Neuronal stem cell (in vitro differentiated cells): ENCODE results near the gene ERV3-1.
"Not testable (repeated sequence)": the region's sequence is repeated elsewhere in the genome, so short reads cannot be mapped to it uniquely, and the experiment has no call there.

Experiments
- DNase-seq: peaks from one replicate; pipeline ENCODE4 v3.0.0-alpha.2; 2013; ENCODE audit warnings: low spot score
- H2AFZ ChIP-seq: one replicate; pipeline ENCODE4 v1.6.1; 2013; ENCODE audit warnings: mild to moderate bottlenecking, low read length, inconsistent platforms
- H2AK5ac ChIP-seq: 2 replicates; pipeline ENCODE4 v1.6.1; 2013; ENCODE audit warnings: low read depth, mild to moderate bottlenecking, inconsistent platforms, low read length, moderate library complexity, mixed read lengths
- H2BK120ac ChIP-seq: 2 replicates; pipeline ENCODE4 v1.6.1; 2013; ENCODE audit warnings: low read depth, mild to moderate bottlenecking, inconsistent platforms, low read length, moderate library complexity, mixed read lengths
- H2BK12ac ChIP-seq: one replicate; pipeline ENCODE4 v1.6.1; 2013; ENCODE audit warnings: low read length, inconsistent platforms
- H2BK15ac ChIP-seq: 2 replicates; pipeline ENCODE4 v1.6.1; 2013; ENCODE audit warnings: mild to moderate bottlenecking, low read length, inconsistent platforms, mixed read lengths
- H2BK5ac ChIP-seq: one replicate; pipeline ENCODE4 v1.6.1; 2013; ENCODE audit warnings: inconsistent platforms, mild to moderate bottlenecking, low read length, moderate library complexity
- H3K14ac ChIP-seq: one replicate; pipeline ENCODE4 v1.6.1; 2013; ENCODE audit warnings: low read length, inconsistent platforms
- H3K18ac ChIP-seq: 2 replicates; pipeline ENCODE4 v1.6.1; 2013; ENCODE audit warnings: low read length, inconsistent platforms
- H3K23ac ChIP-seq: 2 replicates; pipeline ENCODE4 v1.6.1; 2013; ENCODE audit warnings: low read depth, mild to moderate bottlenecking, mixed read lengths, low read length, inconsistent platforms; ENCODE audit not compliant: poor library complexity
- H3K27ac ChIP-seq: replicated peaks from 3 replicates; pipeline ENCODE4 v1.5.1; 2013; ENCODE audit warnings: low read length, inconsistent platforms
- H3K27me3 ChIP-seq, 3 experiments: 2 replicates each; pipeline ENCODE4 v1.6.1; 2013; ENCODE audit warnings: low read length in 3 of 3, mild to moderate bottlenecking in 2 of 3, inconsistent platforms in 1 of 3, low read depth in 1 of 3, mixed read lengths in 1 of 3, moderate library complexity in 1 of 3; ENCODE audit not compliant: control insufficient read depth in 3 of 3, insufficient read depth in 3 of 3
- H3K36me3 ChIP-seq, 2 donors: replicated peaks in 1 of 2; 2 replicates each; pipeline ENCODE4 v1.6.1; 2013; ENCODE audit warnings: low read length in 2 of 2; ENCODE audit not compliant: control insufficient read depth in 2 of 2, insufficient read depth in 2 of 2
- H3K4ac ChIP-seq: 2 replicates; pipeline ENCODE4 v1.6.1; 2013; ENCODE audit warnings: inconsistent platforms, mild to moderate bottlenecking, low read length, moderate library complexity
- H3K4me1 ChIP-seq, 2 donors: 1 replicate in 1 of 2; 2 replicates in 1 of 2; pipeline ENCODE4 v1.6.1; 2013; ENCODE audit warnings: low read length in 2 of 2, low read depth in 1 of 2; ENCODE audit not compliant: control insufficient read depth in 2 of 2, insufficient read depth in 1 of 2
- H3K4me2 ChIP-seq: one replicate; pipeline ENCODE4 v1.6.1; 2013; ENCODE audit warnings: mild to moderate bottlenecking, low read length, inconsistent platforms; ENCODE audit not compliant: insufficient read depth, poor library complexity, severe bottlenecking
- H3K4me3 ChIP-seq, 2 donors: 2 replicates each; pipeline ENCODE4 v1.5.1; 2013; ENCODE audit warnings: low read length in 2 of 2, mild to moderate bottlenecking in 2 of 2, inconsistent platforms in 1 of 2, moderate library complexity in 1 of 2
- H3K79me1 ChIP-seq: one replicate; pipeline ENCODE4 v1.6.1; 2013; ENCODE audit warnings: low read depth, mild to moderate bottlenecking, inconsistent platforms, low read length, moderate library complexity
- H3K9ac ChIP-seq: one replicate; pipeline ENCODE4 v1.6.1; 2013; ENCODE audit warnings: mild to moderate bottlenecking, low read depth, low read length, inconsistent platforms; ENCODE audit not compliant: poor library complexity
- H3K9me3 ChIP-seq, 2 donors: replicated peaks in 1 of 2; 2 replicates each; pipeline versions ENCODE3 to v1.6.1; 2013; ENCODE audit warnings: low read length in 2 of 2, mild to moderate bottlenecking in 2 of 2, inconsistent platforms in 1 of 2, low read depth in 1 of 2, mixed read lengths in 1 of 2, moderate library complexity in 1 of 2; ENCODE audit not compliant: control insufficient read depth in 2 of 2, insufficient read depth in 1 of 2
- H4K8ac ChIP-seq: one replicate; pipeline ENCODE4 v1.6.1; 2013; ENCODE audit warnings: low read depth, mild to moderate bottlenecking, inconsistent platforms, low read length, moderate library complexity
- H4K91ac ChIP-seq: one replicate; pipeline ENCODE4 v1.6.1; 2013; ENCODE audit warnings: low read length, low read depth, mild to moderate bottlenecking, inconsistent platforms; ENCODE audit not compliant: poor library complexity
- WGBS, 2 donors: extraction: QIAGEN DNeasy Blood & Tissue Kit; methylation state at CpG; one replicate each; pipeline ENCODE4 v1.1.7; 2013; ENCODE audit warnings: missing lambda C conversion rate in 2 of 2, mixed read lengths in 1 of 2; ENCODE audit not compliant: insufficient read length in 2 of 2, insufficient replicate concordance in 1 of 2; ENCODE audit errors: extremely low coverage in 2 of 2; 5-methylcytosine and 5-hydroxymethylcytosine counted together

Gene ERV3-1

DNA sequence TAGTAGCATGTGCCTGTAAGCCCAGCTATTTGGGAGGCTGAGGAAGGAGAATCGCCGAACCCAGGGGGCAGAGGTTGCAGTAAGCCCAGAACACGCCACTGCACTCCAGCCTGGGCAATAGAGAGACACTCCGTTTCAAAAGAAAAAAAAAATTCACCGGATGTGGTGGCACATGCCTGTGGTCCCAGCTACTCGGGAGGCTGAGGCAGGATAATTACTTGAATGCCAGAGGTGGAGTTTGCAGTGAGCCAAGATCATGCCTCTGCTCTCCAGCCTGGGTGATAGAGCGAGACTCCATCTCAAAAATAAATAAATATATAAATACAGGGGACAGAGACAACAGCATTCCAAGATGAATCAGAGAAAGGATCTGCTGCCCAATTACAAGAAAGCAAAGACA, 3.4 kb upstream of the ERV3-1 start:
- not testable (repeated sequence) for H3K9me3 ChIP-seq, H2BK12ac ChIP-seq, H2AK5ac ChIP-seq, H3K18ac ChIP-seq, H3K4ac ChIP-seq, H3K4me2 ChIP-seq, H2BK15ac ChIP-seq, H3K9ac ChIP-seq, H3K27me3 ChIP-seq, H2BK5ac ChIP-seq, H4K91ac ChIP-seq, H3K27ac ChIP-seq, H3K14ac ChIP-seq, H3K4me1 ChIP-seq, H3K36me3 ChIP-seq, H3K79me1 ChIP-seq, DNase-seq, H2BK120ac ChIP-seq, H3K23ac ChIP-seq, H2AFZ ChIP-seq, H4K8ac ChIP-seq, H3K4me3 ChIP-seq
- no CpG with 5 or more reads among the region's 7 CpGs for WGBS, 2 donors

DNA sequence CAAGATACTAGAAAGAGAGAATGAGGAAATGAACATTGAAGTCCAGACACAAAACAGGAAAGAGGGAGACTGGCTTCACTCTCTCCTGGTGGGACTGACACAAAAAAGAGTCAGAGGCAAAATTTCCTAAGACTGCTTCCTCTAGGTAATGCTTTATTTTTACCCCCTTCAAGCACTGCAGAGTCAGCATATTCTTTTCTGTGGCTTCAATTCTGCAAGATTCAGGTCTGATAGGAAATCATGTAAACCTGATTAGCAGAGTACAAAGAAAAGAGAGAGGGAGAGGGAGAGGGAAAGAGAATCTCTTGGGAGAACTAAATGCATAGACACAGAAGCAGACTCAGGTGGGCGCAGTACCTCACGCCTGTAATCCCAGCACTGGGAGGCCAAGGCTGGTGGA, 2.9 kb upstream of the ERV3-1 start:
- H2AFZ ChIP-seq, H3K79me1 ChIP-seq, H4K8ac ChIP-seq, H3K4me1 ChIP-seq, H3K4me3 ChIP-seq, H3K9ac ChIP-seq, H3K36me3 ChIP-seq, H4K91ac ChIP-seq, H3K23ac ChIP-seq, H3K14ac ChIP-seq, H3K4me2 ChIP-seq, H2BK15ac ChIP-seq, H3K27ac ChIP-seq, H3K4ac ChIP-seq, H3K27me3 ChIP-seq, DNase-seq, H2BK12ac ChIP-seq, H3K18ac ChIP-seq, H3K9me3 ChIP-seq, H2AK5ac ChIP-seq, H2BK5ac ChIP-seq, H2BK120ac ChIP-seq: not testable (repeated sequence)
- no CpG with 5 or more reads among the region's 2 CpGs for WGBS, 2 donors

DNA sequence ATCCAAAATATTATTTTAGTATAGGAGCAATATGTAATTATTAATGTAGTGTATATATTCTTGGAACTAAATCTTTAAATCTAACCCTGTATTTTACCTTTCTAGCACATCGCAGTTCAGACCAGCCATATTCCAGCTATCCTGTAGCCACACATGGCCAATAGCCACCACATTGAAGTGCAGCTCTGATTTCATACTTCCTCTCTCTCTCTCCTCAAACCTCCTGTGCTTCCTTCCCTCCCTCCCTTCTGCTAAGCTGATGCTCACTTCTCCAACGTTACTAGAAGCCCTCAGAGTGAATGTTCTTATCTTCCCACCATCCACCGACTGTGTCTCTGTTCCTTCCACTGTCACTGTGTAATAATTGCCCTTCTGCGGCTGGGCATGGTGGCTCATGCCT, 549 bp upstream of the ERV3-1 start:
- WGBS, 2 donors: no CpG with 5 or more reads among the region's 4 CpGs
- H2BK12ac ChIP-seq, DNase-seq, H2BK120ac ChIP-seq, H3K79me1 ChIP-seq, H3K14ac ChIP-seq, H2BK5ac ChIP-seq, H4K8ac ChIP-seq, H2BK15ac ChIP-seq, H3K9ac ChIP-seq, H3K4me1 ChIP-seq, H3K18ac ChIP-seq, H3K27ac ChIP-seq, H4K91ac ChIP-seq, H3K4me2 ChIP-seq, H3K4me3 ChIP-seq, H3K27me3 ChIP-seq, H3K23ac ChIP-seq, H3K4ac ChIP-seq, H2AK5ac ChIP-seq: not testable (repeated sequence)
- Histone ChIP-seq H3K9me3 (peaks cover 2 to 31% of the 10 kb centered on the region in 2 donors), H3K36me3 (peaks cover 2 to 31% of the 10 kb centered on the region in 2 donors), H2AFZ (peak overlapping the region; percentile 90)

DNA sequence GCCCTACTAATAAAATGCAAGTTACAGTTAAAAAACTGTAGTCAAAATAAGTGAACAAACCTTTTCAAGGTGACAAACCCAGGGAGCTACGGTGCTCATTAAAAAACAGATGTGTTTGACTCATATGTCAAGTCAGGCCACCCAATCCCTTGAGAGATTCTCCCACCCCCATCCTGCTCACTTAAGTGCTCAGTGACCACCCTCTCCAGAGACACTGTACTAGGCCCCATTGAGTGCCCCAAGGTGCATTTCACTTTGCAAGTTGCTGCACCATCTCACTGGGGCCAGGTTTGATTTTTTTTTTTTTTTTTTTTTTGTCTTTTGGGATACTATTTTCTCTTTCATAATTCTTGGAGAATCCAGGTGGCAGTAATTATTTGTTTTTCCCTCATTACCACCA, 1.9 kb downstream of the ERV3-1 start:
- H2BK5ac ChIP-seq: no peak overlapping the region
- no peak overlapping the region for H3K4me2 ChIP-seq
- H3K4ac ChIP-seq: no peak overlapping the region
- H3K27ac ChIP-seq: no peak overlapping the region
- no peak overlapping the region for H4K8ac ChIP-seq
- H3K36me3 ChIP-seq: peaks cover 10 to 55% of the 10 kb centered on the region in 2 donors
- H3K14ac ChIP-seq: no peak overlapping the region
- peaks cover 2% of the 10 kb centered on the region for H3K79me1 ChIP-seq
- no CpG with 5 or more reads among the region's 1 CpG for WGBS, 2 donors
- H3K9me3 ChIP-seq: peaks cover 9 to 54% of the 10 kb centered on the region in 2 donors
- no peak overlapping the region for H2BK12ac ChIP-seq
- no peak overlapping the region for H2AK5ac ChIP-seq
- no peak overlapping the region for H2AFZ ChIP-seq
- DNase-seq: no peak
- H3K18ac ChIP-seq: no peak overlapping the region
- no peak overlapping the region for H2BK15ac ChIP-seq
- H3K4me1 ChIP-seq: peaks cover 2 to 3% of the 10 kb centered on the region in 2 donors
- no peak overlapping the region for H3K23ac ChIP-seq
- no peak overlapping the region for H4K91ac ChIP-seq
- H2BK120ac ChIP-seq: no peak overlapping the region
- H3K27me3 ChIP-seq: no peaks in the 10 kb centered on the region
- H3K4me3 ChIP-seq: no peak overlapping the region
- no peak overlapping the region for H3K9ac ChIP-seq
